WTC11 (cell line): ENCODE data around the gene EPC1. TPM values are rescaled to one million over a fixed set of nuclear protein-coding genes. Genes with fewer than 3 reads are reported as not detected.

Source experiments
- ATAC-seq: fragments of 200-7000 bp; cut with Tn5 transposase; 2 replicates; pipeline ENCODE4 v1.10.0; 2021; ENCODE audit warnings: mild to moderate bottlenecking, moderate library complexity
- CTCF ChIA-PET: fragments of 300-600 bp; sonication (Branson Sonifier 250); formaldehyde crosslinking; loops from one replicate; lab custom pipeline; 2021; ENCODE audit warnings: antibody characterized with exemption; lab: Charles Lee
- POLR2A ChIA-PET: fragments of 350-600 bp; sonication (Branson Sonifier 250); formaldehyde crosslinking; loops from one replicate; lab custom pipeline; 2021; ENCODE audit warnings: antibody characterized with exemption; lab: Charles Lee
- DNase-seq: peaks from one replicate; pipeline ENCODE4 v3.0.0; 2021; ENCODE audit warnings: low spot score
- H3K27ac Mint-ChIP-seq: 2 replicates; pipeline ENCODE4 v1.8.0; 2021; ENCODE audit warnings: mixed read lengths
- H3K27me3 Mint-ChIP-seq: 2 replicates; pipeline ENCODE4 v1.8.0; 2021; ENCODE audit warnings: low read depth, mild to moderate bottlenecking, moderate library complexity, mixed read lengths
- H3K36me3 Mint-ChIP-seq: 2 replicates; pipeline ENCODE4 v1.8.0; 2021; ENCODE audit warnings: mixed read lengths
- H3K4me1 Mint-ChIP-seq: 2 replicates; pipeline ENCODE4 v1.8.0; 2022; ENCODE audit warnings: mixed read lengths
- H3K4me3 Mint-ChIP-seq: 2 replicates; pipeline ENCODE4 v1.8.0; 2021; ENCODE audit warnings: mild to moderate bottlenecking, moderate library complexity, mixed read lengths
- H3K9me3 Mint-ChIP-seq: 2 replicates; pipeline ENCODE4 v1.8.0; 2021; ENCODE audit warnings: mixed read lengths
- ATF1 ChIP-seq: sonication (generic); formaldehyde crosslinking; IDR thresholded peaks from 2 replicates; pipeline ENCODE4 v1.8.1; 2023; ENCODE audit warnings: mild to moderate bottlenecking, moderate library complexity, missing genetic modification reagents
- ATF3 ChIP-seq: sonication (generic); formaldehyde crosslinking; conservative IDR thresholded peaks from 2 replicates; pipeline ENCODE4 v1.8.1; 2022; ENCODE audit warnings: mild to moderate bottlenecking, missing genetic modification reagents
- ATF6 ChIP-seq: sonication (generic); formaldehyde crosslinking; IDR thresholded peaks from 2 replicates; pipeline ENCODE4 v1.8.1; 2023; ENCODE audit warnings: mild to moderate bottlenecking, missing genetic modification reagents
- EMX1 ChIP-seq: fragments of 250-450 bp; sonication (Bioruptor Pico); IDR thresholded peaks from 2 replicates; pipeline ENCODE4 v1.8.0; 2021; ENCODE audit warnings: mild to moderate bottlenecking
- ESRRA ChIP-seq: sonication (generic); formaldehyde crosslinking; IDR thresholded peaks from 2 replicates; pipeline ENCODE4 v1.8.1; 2022; ENCODE audit warnings: mild to moderate bottlenecking, missing genetic modification reagents, borderline replicate concordance
- ETV6 ChIP-seq: sonication (generic); formaldehyde crosslinking; IDR thresholded peaks from 2 replicates; pipeline ENCODE4 v1.8.1; 2022; ENCODE audit warnings: mild to moderate bottlenecking, missing genetic modification reagents
- FOXP1 ChIP-seq: sonication (generic); formaldehyde crosslinking; IDR thresholded peaks from 2 replicates; pipeline ENCODE4 v1.8.0; 2022; ENCODE audit warnings: missing genetic modification reagents, mild to moderate bottlenecking, moderate library complexity, borderline replicate concordance
- IRF1 ChIP-seq: sonication (generic); formaldehyde crosslinking; IDR thresholded peaks from 2 replicates; pipeline ENCODE4 v1.8.0; 2023; ENCODE audit warnings: missing genetic modification reagents
- JAZF1 ChIP-seq: fragments of 250-450 bp; sonication (Bioruptor Pico); IDR thresholded peaks from 2 replicates; pipeline ENCODE4 v1.9.0; 2021; ENCODE audit warnings: moderate library complexity, mild to moderate bottlenecking, inconsistent platforms
- KAT7 ChIP-seq: sonication (generic); formaldehyde crosslinking; IDR thresholded peaks from 2 replicates; pipeline ENCODE4 v1.8.1; 2023; ENCODE audit warnings: missing genetic modification reagents, mild to moderate bottlenecking, borderline replicate concordance
- MAX ChIP-seq: sonication (generic); formaldehyde crosslinking; IDR thresholded peaks from 2 replicates; pipeline ENCODE4 v1.8.0; 2022; ENCODE audit warnings: mild to moderate bottlenecking, missing genetic modification reagents
- MLX ChIP-seq: sonication (generic); formaldehyde crosslinking; IDR thresholded peaks from 2 replicates; pipeline ENCODE4 v1.8.1; 2023; ENCODE audit warnings: mild to moderate bottlenecking, missing genetic modification reagents, moderate library complexity
- MYBL2 ChIP-seq: sonication (generic); formaldehyde crosslinking; IDR thresholded peaks from 2 replicates; pipeline ENCODE4 v1.8.1; 2023; ENCODE audit warnings: mild to moderate bottlenecking, moderate library complexity, missing genetic modification reagents
- NFYB ChIP-seq: sonication (generic); formaldehyde crosslinking; conservative IDR thresholded peaks from 2 replicates; pipeline ENCODE4 v1.8.0; 2022; ENCODE audit warnings: low read depth, missing genetic modification reagents
- NR2C2 ChIP-seq: sonication (generic); formaldehyde crosslinking; IDR thresholded peaks from 2 replicates; pipeline ENCODE4 v1.8.0; 2022; ENCODE audit warnings: mild to moderate bottlenecking, missing genetic modification reagents
- SMAD3 ChIP-seq: sonication (generic); formaldehyde crosslinking; IDR thresholded peaks from 2 replicates; pipeline ENCODE4 v1.8.0; 2022; ENCODE audit warnings: missing genetic modification reagents, mild to moderate bottlenecking, borderline replicate concordance
- SOX15 ChIP-seq: fragments of 250-450 bp; sonication (Bioruptor Pico); IDR thresholded peaks from 2 replicates; pipeline ENCODE4 v1.9.0; 2021; ENCODE audit warnings: mild to moderate bottlenecking
- TEAD1 ChIP-seq: sonication (generic); formaldehyde crosslinking; IDR thresholded peaks from 2 replicates; pipeline ENCODE4 v1.8.0; 2022; ENCODE audit warnings: mild to moderate bottlenecking, missing genetic modification reagents
- ZMAT4 ChIP-seq: fragments of 250-450 bp; sonication (Bioruptor Pico); IDR thresholded peaks from 2 replicates; pipeline ENCODE4 v1.9.0; 2021; ENCODE audit warnings: mild to moderate bottlenecking
- ZNF138 ChIP-seq: sonication (generic); formaldehyde crosslinking; conservative IDR thresholded peaks from 2 replicates; pipeline ENCODE4 v1.8.1; 2022; ENCODE audit warnings: mild to moderate bottlenecking, moderate library complexity, missing genetic modification reagents
- ZNF671 ChIP-seq: fragments of 250-450 bp; sonication (Bioruptor Pico); IDR thresholded peaks from 2 replicates; pipeline ENCODE4 v1.8.0; 2021; ENCODE audit warnings: mild to moderate bottlenecking
- total RNA-seq: library from RNA; stranded (reverse); gene quantifications from 3 replicates; pipeline ENCODE4 v1.2.3, GENCODE V29; 2021

Gene EPC1
- total RNA-seq, 1 experiment from 2014 or later: 22.5 TPM

- ATAC-seq: no peak
- no peak for DNase-seq
- TF ChIP-seq IRF1 (CRISPR knock-in tag) (no peak), ATF6 (CRISPR knock-in tag) (no peak), SOX15 (no peak), NR2C2 (no peak), TEAD1 (CRISPR knock-in tag) (no peak), ATF3 (CRISPR knock-in tag) (no peak), ESRRA (CRISPR knock-in tag) (no peak), KAT7 (CRISPR knock-in tag) (no peak), ATF1 (no peak), MLX (no peak), ZNF671 (no peak), NFYB (CRISPR knock-in tag) (no peak), MYBL2 (CRISPR knock-in tag) (no peak), ZNF138 (CRISPR knock-in tag) (no peak), ZMAT4 (no peak), MAX (CRISPR knock-in tag) (no peak), EMX1 (no peak), SMAD3 (CRISPR knock-in tag) (no peak), JAZF1 (CRISPR knock-in tag) (no peak)
- TF ChIP-seq, all 79 proteins: peak for 0
- H3K4me1 Mint-ChIP-seq: peaks cover 59% of the 10 kb centered on the region
- no peaks in the 10 kb centered on the region for H3K9me3 Mint-ChIP-seq
- POLR2A ChIA-PET: no interaction called here
- peaks cover 6% of the 10 kb centered on the region; the same call in 1 of the 2 replicates for H3K36me3 Mint-ChIP-seq
- H3K27ac Mint-ChIP-seq: peak overlapping the region; percentile 78
- no peak overlapping the region for H3K4me3 Mint-ChIP-seq
- H3K27me3 Mint-ChIP-seq: no peaks in the 10 kb centered on the region
- CTCF ChIA-PET: no interaction called here
Measured at GRCh38 chr10:32341596-32341995, 5.4 kb downstream of the EPC1 start.

- TF ChIP-seq FOXP1 (CRISPR knock-in tag) (no peak), ZNF138 (CRISPR knock-in tag) (no peak), ETV6 (CRISPR knock-in tag) (no peak)
- CTCF ChIA-PET: no interaction called here
- Mint-ChIP-seq H3K4me1 (peaks cover 65% of the 10 kb centered on the region), H3K9me3 (no peaks in the 10 kb centered on the region), H3K27ac (no peak overlapping the region), H3K4me3 (no peak overlapping the region), H3K27me3 (no peaks in the 10 kb centered on the region), H3K36me3 (peaks cover 6% of the 10 kb centered on the region; the same call in 1 of the 2 replicates)
- ATAC-seq (no peak), DNase-seq (no peak)
- POLR2A ChIA-PET: no interaction called here
Measured at GRCh38 chr10:32340596-32341180, 6.3 kb downstream of the EPC1 start.
